ENCODE data around the gene ANO2.

GRCh38 chr12:5924342-5924741 is 20.7 kb downstream of the ANO2 start:
- TF ChIP-seq SIN3A (IDR thresholded peaks at IDR 0.05; ENCODE audit: borderline replicate concordance, insufficient read depth, low read length) (no peak), TAF1 (IDR thresholded peaks at IDR 0.05; ENCODE audit: borderline replicate concordance, insufficient read depth, low read length) (no peak), POLR2AphosphoS5 (IDR thresholded peaks at IDR 0.05; ENCODE audit: low read depth, low read length) (no peak)
